ENCODE results near the gene TMED4.

The TMED4 gene

GRCh38 chr7:44531421-44532380 is 50.3 kb downstream of the TMED4 start:
- Histone ChIP-seq H3K4me1 (no peaks in the 10 kb centered on the region), H3K36me3 (peaks cover 0 to 1% (median 0%) of the 10 kb centered on the region in 3 donors), H3K4me3 (no peak overlapping the region), H3K27me3 (no peaks in the 10 kb centered on the region), H3K27ac (no peak overlapping the region), H3K9me3 (peaks cover 0 to 11% (median 5%) of the 10 kb centered on the region in 3 donors)
- TF ChIP-seq, protein P1, sequence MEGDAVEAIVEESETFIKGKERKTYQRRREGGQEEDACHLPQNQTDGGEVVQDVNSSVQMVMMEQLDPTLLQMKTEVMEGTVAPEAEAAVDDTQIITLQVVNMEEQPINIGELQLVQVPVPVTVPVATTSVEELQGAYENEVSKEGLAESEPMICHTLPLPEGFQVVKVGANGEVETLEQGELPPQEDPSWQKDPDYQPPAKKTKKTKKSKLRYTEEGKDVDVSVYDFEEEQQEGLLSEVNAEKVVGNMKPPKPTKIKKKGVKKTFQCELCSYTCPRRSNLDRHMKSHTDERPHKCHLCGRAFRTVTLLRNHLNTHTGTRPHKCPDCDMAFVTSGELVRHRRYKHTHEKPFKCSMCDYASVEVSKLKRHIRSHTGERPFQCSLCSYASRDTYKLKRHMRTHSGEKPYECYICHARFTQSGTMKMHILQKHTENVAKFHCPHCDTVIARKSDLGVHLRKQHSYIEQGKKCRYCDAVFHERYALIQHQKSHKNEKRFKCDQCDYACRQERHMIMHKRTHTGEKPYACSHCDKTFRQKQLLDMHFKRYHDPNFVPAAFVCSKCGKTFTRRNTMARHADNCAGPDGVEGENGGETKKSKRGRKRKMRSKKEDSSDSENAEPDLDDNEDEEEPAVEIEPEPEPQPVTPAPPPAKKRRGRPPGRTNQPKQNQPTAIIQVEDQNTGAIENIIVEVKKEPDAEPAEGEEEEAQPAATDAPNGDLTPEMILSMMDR (IDR thresholded peaks at IDR 0.05): no peak
- no peak for DNase-seq
- intact Hi-C loops (cut with DNase I; ENCODE audit: low total_unique reads): no loop called here

GRCh38 chr7:44530990-44531389 is 51.0 kb downstream of the TMED4 start:
- TF ChIP-seq, protein P1 (IDR thresholded peaks at IDR 0.05): no peak
- intact Hi-C loops (cut with DNase I; ENCODE audit: low total_unique reads): no loop called here
- H3K27ac ChIP-seq: no peak overlapping the region
- peaks cover 0 to 18% (median 11%) of the 10 kb centered on the region in 3 donors for H3K9me3 ChIP-seq
- H3K27me3 ChIP-seq: no peaks in the 10 kb centered on the region
- no peaks in the 10 kb centered on the region for H3K4me1 ChIP-seq
- H3K4me3 ChIP-seq: no peak overlapping the region
- DNase-seq: no peak
- H3K36me3 ChIP-seq: peaks cover 0 to 7% (median 3%) of the 10 kb centered on the region in 3 donors

Data from tibial artery (tissue), 4 donors.